Measurements from ENCODE around the gene DDI1. TPM values are rescaled to one million over a fixed set of nuclear protein-coding genes. Genes with fewer than 3 reads are reported as not detected.

Gene DDI1
- total and polyA plus RNA-seq, 2 of the 4 experiments (the other 2 are of a cell fraction), result not detected

DNA sequence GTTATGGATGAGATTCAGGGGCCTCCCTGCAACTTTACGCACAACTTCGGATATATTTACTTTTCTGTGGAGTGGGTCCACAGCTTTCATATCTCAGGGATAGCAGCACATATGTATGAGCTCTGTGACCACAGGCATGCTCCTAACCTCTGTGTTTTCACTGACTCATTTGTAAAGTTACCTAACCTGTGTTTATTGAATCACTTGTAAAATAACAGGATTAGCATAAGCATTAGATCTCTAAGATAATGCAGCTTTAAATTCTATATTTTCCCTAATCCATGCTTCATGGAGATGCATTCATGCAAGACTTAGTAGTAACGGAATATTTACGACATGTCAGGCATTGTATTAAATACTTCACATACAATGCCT is 47.9 kb upstream of the DDI1 start:
- H3K79me1 ChIP-seq (ENCODE audit: low read depth in 1 of 2, low read length in 2 of 2), result no peaks in the 10 kb centered on the region
- peak overlapping the region; percentile 53 for H2BK5ac ChIP-seq (ENCODE audit: low read depth, low read length, poor library complexity, severe bottlenecking)
- H3K9me3 ChIP-seq (ENCODE audit: control insufficient read depth, insufficient read depth, low read length), result no peaks in the 10 kb centered on the region
- no TSS peak for BruUV-seq (replicated peaks)
- peak overlapping the region; percentile 65 for H3K4ac ChIP-seq (ENCODE audit: low read depth, low read length)
- no peaks in the 10 kb centered on the region for H3K9me1 ChIP-seq (ENCODE audit: insufficient read depth, low read length)
- no peak overlapping the region for H3K23ac ChIP-seq (ENCODE audit: low read depth, low read length)
- in situ Hi-C loops (cut with MboI; ENCODE audit: low sequenced_read_pairs), result no loop called here
- peak overlapping the region; percentile 73; the same call in 1 of the 2 replicates for H2BK20ac ChIP-seq (ENCODE audit: low read depth, low read length)
- DNase-seq (peak; percentile 85), ATAC-seq (ENCODE audit: low read depth) (peak; percentile 88)
- WGBS, 2 experiments (ENCODE audit: extremely low coverage in 2 of 2, insufficient read length in 1 of 2), result no CpG with 5 or more reads among the region's 4 CpGs
- H4K8ac ChIP-seq (ENCODE audit: low read depth in 2 of 2, low read length in 2 of 2), result peak overlapping the region in 1 of 2 experiments; percentile 32; a peak in 1 of 4 replicates
- H3K56ac ChIP-seq (ENCODE audit: extremely low read depth, insufficient read depth, low read length), result no peak overlapping the region
- dilution Hi-C loops (cut with HindIII; ENCODE audit: low sequenced_read_pairs, unreplicated experiment), result no loop called here
- peak overlapping the region; percentile 40 for H3K18ac ChIP-seq (ENCODE audit: low read depth, low read length)
- TF ChIP-seq NFE2L2 (IDR thresholded peaks at IDR 0.05; ENCODE audit: low read depth, low read length), result no peak
- TF ChIP-seq CEBPB (IDR thresholded peaks at IDR 0.05; ENCODE audit: low read depth, low read length), result peak; percentile 51
- no peak for TF ChIP-seq MAZ (IDR thresholded peaks at IDR 0.05; ENCODE audit: borderline replicate concordance, low read depth, low read length)
- peak; percentile 48; the same call in 1 of the 2 replicates for TF ChIP-seq FOS (IDR thresholded peaks at IDR 0.05; ENCODE audit: low read depth, low read length)
- no peak for TF ChIP-seq MAFK (IDR thresholded peaks at IDR 0.05; ENCODE audit: low read depth, low read length)
- TF ChIP-seq USF2 (IDR thresholded peaks at IDR 0.05; ENCODE audit: low read depth, low read length), result no peak
- TF ChIP-seq RAD21 (IDR thresholded peaks at IDR 0.05; ENCODE audit: low read length), result no peak
- TF ChIP-seq BHLHE40 (IDR thresholded peaks at IDR 0.05; ENCODE audit: low read depth, low read length), result peak; percentile 21; the same call in 1 of the 2 replicates
- no peak for TF ChIP-seq CHD1 (IDR thresholded peaks at IDR 0.05; ENCODE audit: low read depth, low read length)
- peak; percentile 27 for TF ChIP-seq RCOR1 (IDR thresholded peaks at IDR 0.05; ENCODE audit: insufficient replicate concordance, low read length)
- H3K14ac ChIP-seq (replicated peaks; ENCODE audit: low read depth, low read length), result peak overlapping the region; percentile 23
- ChIA-PET CTCF (interaction anchor here (1.0 to 1.5 kb wide), 3 partner anchors 10 to 416 kb away, joined by 3 to 6 read pairs (median 3); partner anchors contain the start of gene PDGFD), POLR2A (ENCODE audit: unreplicated experiment) (no interaction called here)
- no peaks in the 10 kb centered on the region; the same call in 1 of the 2 replicates for H3K27me3 ChIP-seq (ENCODE audit: control insufficient read depth, insufficient read depth, low read length)
- H3K4me2 ChIP-seq (ENCODE audit: low read depth, low read length), result peak overlapping the region; percentile 20; the same call in 1 of the 2 replicates
- H4K91ac ChIP-seq (ENCODE audit: insufficient read depth, low read depth, low read length), result peak overlapping the region; percentile 57; the same call in 1 of the 2 replicates
- no peak overlapping the region for H2AFZ ChIP-seq (replicated peaks; ENCODE audit: low read length, poor library complexity)
- H3K9ac ChIP-seq (ENCODE audit: low read depth, low read length), result no peak overlapping the region
- H2BK120ac ChIP-seq (ENCODE audit: low read depth, low read length), result peak overlapping the region; percentile 49
- H3K27ac ChIP-seq (ENCODE audit: insufficient read depth, low read length), result peak overlapping the region; percentile 75; the same call in 1 of the 2 replicates
- no peaks in the 10 kb centered on the region for H3K36me3 ChIP-seq (ENCODE audit: control insufficient read depth, insufficient read depth, low read length)
- H4K5ac ChIP-seq (ENCODE audit: low read depth, low read length), result peak overlapping the region; percentile 53
- no peaks in the 10 kb centered on the region for H4K20me1 ChIP-seq (ENCODE audit: insufficient read depth, low read length)
- no peak overlapping the region for H2AK9ac ChIP-seq (replicated peaks; ENCODE audit: low read depth, low read length, poor library complexity)
- no peak overlapping the region; the same call in 2 of the 3 replicates for H2BK15ac ChIP-seq (ENCODE audit: low read depth, low read length)
- intact Hi-C loops (cut with micrococcal nuclease), result no loop called here
- H3K4me3 ChIP-seq (ENCODE audit: insufficient read depth, low read depth, low read length), result no peak overlapping the region
- H3K4me1 ChIP-seq (ENCODE audit: control insufficient read depth, insufficient read depth, low read length), result peaks cover 13% of the 10 kb centered on the region
- no peak overlapping the region for H2AK5ac ChIP-seq (ENCODE audit: low read depth, low read length)

Data from IMR-90 (cell line).